Measurements from ENCODE around the gene JPH4.

DNA sequence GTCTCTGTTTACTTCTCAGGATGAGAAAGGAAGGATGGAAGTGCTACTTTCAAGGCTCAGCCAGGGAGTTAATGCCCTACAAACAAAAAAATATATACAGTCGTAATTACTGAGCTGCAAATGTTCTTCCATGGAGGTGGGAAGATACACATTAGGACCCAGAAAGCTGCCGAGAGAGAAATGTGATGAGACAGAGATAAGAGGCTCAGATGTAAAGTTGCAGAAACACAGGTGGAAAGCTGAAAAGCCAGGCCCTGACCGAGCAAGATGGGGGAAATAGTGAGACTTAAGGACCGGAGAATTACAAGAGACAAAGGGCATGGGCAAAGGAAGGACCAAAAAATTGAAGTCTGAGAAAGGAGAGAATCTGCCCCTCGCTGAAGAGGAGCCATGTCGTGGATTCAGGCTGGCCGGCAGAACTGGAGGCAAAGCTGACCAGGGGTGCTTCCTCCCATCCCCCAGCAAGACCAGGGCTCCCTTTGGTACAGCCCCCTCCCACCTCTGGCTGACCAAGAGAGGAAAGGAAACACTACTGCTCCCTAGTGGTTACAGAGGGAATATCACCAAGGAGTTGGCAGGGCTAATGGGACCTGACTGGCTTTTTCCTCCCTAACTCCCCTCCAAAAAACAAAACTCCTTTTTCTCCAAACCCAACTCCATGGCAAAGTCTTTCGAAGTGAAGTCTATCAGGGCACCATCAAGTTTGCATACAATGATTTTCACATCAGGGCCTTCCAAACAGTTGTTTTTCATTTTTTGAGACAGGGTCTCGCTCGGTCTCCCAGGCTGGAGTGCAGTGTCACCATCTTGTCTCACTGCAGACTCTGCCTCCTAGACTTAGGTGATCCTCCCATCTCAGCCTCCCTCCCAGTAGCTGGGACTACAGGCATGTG is 39.1 kb downstream of the JPH4 start:
- TF ChIP-seq, protein P1, sequence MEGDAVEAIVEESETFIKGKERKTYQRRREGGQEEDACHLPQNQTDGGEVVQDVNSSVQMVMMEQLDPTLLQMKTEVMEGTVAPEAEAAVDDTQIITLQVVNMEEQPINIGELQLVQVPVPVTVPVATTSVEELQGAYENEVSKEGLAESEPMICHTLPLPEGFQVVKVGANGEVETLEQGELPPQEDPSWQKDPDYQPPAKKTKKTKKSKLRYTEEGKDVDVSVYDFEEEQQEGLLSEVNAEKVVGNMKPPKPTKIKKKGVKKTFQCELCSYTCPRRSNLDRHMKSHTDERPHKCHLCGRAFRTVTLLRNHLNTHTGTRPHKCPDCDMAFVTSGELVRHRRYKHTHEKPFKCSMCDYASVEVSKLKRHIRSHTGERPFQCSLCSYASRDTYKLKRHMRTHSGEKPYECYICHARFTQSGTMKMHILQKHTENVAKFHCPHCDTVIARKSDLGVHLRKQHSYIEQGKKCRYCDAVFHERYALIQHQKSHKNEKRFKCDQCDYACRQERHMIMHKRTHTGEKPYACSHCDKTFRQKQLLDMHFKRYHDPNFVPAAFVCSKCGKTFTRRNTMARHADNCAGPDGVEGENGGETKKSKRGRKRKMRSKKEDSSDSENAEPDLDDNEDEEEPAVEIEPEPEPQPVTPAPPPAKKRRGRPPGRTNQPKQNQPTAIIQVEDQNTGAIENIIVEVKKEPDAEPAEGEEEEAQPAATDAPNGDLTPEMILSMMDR (IDR thresholded peaks at IDR 0.05) = peak; percentile 58 to 76 (median 66)
- no peak for TF ChIP-seq POLR2A (IDR thresholded peaks at IDR 0.05)

Measured in body of pancreas (tissue), 4 donors.